ENCODE results near the gene NFX1.

- TF ChIP-seq CTCF (IDR thresholded peaks at IDR 0.05), result no peak
- no peak for TF ChIP-seq EZH2phosphoT487 (IDR thresholded peaks at IDR 0.05)
Observed at GRCh38 chr9:33407061-33407460, 116.7 kb downstream of the NFX1 start.
